Left colon (tissue), 2 donors: ENCODE data around the gene PRKCQ. TPM values are rescaled to one million over a fixed set of nuclear protein-coding genes. Genes with fewer than 3 reads are reported as not detected.

Experiments
- ATAC-seq: fragments of 200-7000 bp; cut with Tn5 transposase; one replicate; pipeline ENCODE4 v1.9.1; 2020; ENCODE audit warnings: mild to moderate bottlenecking, moderate library complexity
- DNase-seq, 2 donors: peaks; one replicate each; pipeline ENCODE4 v3.0.0-alpha.2; 2020
- intact Hi-C, 2 donors: fragments of 100-400 bp; cut with DNase I in 1 of 2; cut with micrococcal nuclease in 1 of 2; formaldehyde crosslinking; loops; one replicate each; pipeline versions ENCODE4 v1.11.2 to v1.14.0; 2022; cut with DNase I, micrococcal nuclease
- total RNA-seq, 2 donors: library from RNA; stranded (reverse); fragmentation: NEBNext Ultra II Directional; extraction: Animal tissue kit (Norgen Biotek cat#: 25700); gene quantifications; one replicate each; pipeline ENCODE4 v1.2.1, GENCODE V29; 2021
- donor health status: DM: no; HTN: no; CAD: no.
- donor health status: DM: yes; HTN: yes; CAD: no.

The PRKCQ gene
- total RNA-seq, 2 donors from 2014 or later: 0.89 TPM

- no peak for DNase-seq
- intact Hi-C loops: no loop called here
- ATAC-seq: no peak
Measured at GRCh38 chr10:6578795-6579182, 1.3 kb downstream of the PRKCQ start.

- intact Hi-C loops: no loop called here
- no peak for DNase-seq
- ATAC-seq: no peak
Measured at GRCh38 chr10:6578251-6578771, 1.8 kb downstream of the PRKCQ start.

- intact Hi-C loops: no loop called here
- ATAC-seq: no peak
- DNase-seq: no peak
Measured at GRCh38 chr10:6576326-6576725, 3.8 kb downstream of the PRKCQ start.

GRCh38 chr10:6574664-6575176 is 5.4 kb downstream of the PRKCQ start:
- intact Hi-C loops: no loop called here
- no peak for ATAC-seq
- no peak for DNase-seq

- no peak for ATAC-seq
- intact Hi-C loops: no loop called here
- DNase-seq: no peak
Measured at GRCh38 chr10:6570893-6571292, 9.2 kb downstream of the PRKCQ start.

- intact Hi-C loops: no loop called here
- no peak for DNase-seq
- no peak for ATAC-seq
Measured at GRCh38 chr10:6569259-6569658, 10.8 kb downstream of the PRKCQ start.

- intact Hi-C loops: no loop called here
- ATAC-seq (no peak), DNase-seq (no peak)
Measured at GRCh38 chr10:6567884-6568283, 12.2 kb downstream of the PRKCQ start.

GRCh38 chr10:6567203-6567703 is 12.8 kb downstream of the PRKCQ start:
- DNase-seq (no peak), ATAC-seq (no peak)
- intact Hi-C loops: no loop called here

GRCh38 chr10:6565588-6565987 is 14.5 kb downstream of the PRKCQ start:
- DNase-seq (no peak), ATAC-seq (no peak)
- intact Hi-C loops: no loop called here

GRCh38 chr10:6564367-6564766 is 15.7 kb downstream of the PRKCQ start:
- ATAC-seq (no peak), DNase-seq (no peak)
- intact Hi-C loops: no loop called here

- DNase-seq: no peak
- intact Hi-C loops: no loop called here
- no peak for ATAC-seq
Measured at GRCh38 chr10:6563731-6564130, 16.3 kb downstream of the PRKCQ start.

- no peak for ATAC-seq
- intact Hi-C loops: no loop called here
- DNase-seq: no peak
Measured at GRCh38 chr10:6563075-6563474, 17.0 kb downstream of the PRKCQ start.

- DNase-seq (no peak), ATAC-seq (no peak)
- intact Hi-C loops: no loop called here
Measured at GRCh38 chr10:6562221-6562620, 17.9 kb downstream of the PRKCQ start.

- ATAC-seq: no peak
- intact Hi-C loops: no loop called here
Measured at GRCh38 chr10:6561552-6561951, 18.5 kb downstream of the PRKCQ start.

GRCh38 chr10:6558759-6559461 is 21.2 kb downstream of the PRKCQ start:
- intact Hi-C loops: no loop called here
- ATAC-seq: no peak

More at GRCh38 chr10:6561552-6561951, 18.5 kb downstream of the PRKCQ start:
- DNase-seq: no peak

GRCh38 chr10:6558272-6558671 is 21.8 kb downstream of the PRKCQ start:
- no peak for DNase-seq
- intact Hi-C loops: no loop called here
- ATAC-seq: no peak

More at GRCh38 chr10:6558759-6559461, 21.2 kb downstream of the PRKCQ start:
- DNase-seq: no peak

- DNase-seq (no peak), ATAC-seq (no peak)
- intact Hi-C loops: no loop called here
Measured at GRCh38 chr10:6553937-6554336, 26.1 kb downstream of the PRKCQ start.

- DNase-seq (no peak), ATAC-seq (no peak)
- intact Hi-C loops: no loop called here
Measured at GRCh38 chr10:6543431-6544005, 36.6 kb downstream of the PRKCQ start.

GRCh38 chr10:6542999-6543430 is 37.1 kb downstream of the PRKCQ start:
- no peak for ATAC-seq
- DNase-seq: no peak
- intact Hi-C loops: no loop called here

- ATAC-seq (no peak), DNase-seq (no peak)
- intact Hi-C loops: no loop called here
Measured at GRCh38 chr10:6539833-6540232, 40.2 kb downstream of the PRKCQ start.
